Amniotic stem cell (primary cell): ENCODE data around the gene OR10P1.

Source experiments
- DNase-seq: peaks from one replicate; lab custom pipeline; 2025; lab: John Stamatoyannopoulos, UW

The OR10P1 gene

DNA sequence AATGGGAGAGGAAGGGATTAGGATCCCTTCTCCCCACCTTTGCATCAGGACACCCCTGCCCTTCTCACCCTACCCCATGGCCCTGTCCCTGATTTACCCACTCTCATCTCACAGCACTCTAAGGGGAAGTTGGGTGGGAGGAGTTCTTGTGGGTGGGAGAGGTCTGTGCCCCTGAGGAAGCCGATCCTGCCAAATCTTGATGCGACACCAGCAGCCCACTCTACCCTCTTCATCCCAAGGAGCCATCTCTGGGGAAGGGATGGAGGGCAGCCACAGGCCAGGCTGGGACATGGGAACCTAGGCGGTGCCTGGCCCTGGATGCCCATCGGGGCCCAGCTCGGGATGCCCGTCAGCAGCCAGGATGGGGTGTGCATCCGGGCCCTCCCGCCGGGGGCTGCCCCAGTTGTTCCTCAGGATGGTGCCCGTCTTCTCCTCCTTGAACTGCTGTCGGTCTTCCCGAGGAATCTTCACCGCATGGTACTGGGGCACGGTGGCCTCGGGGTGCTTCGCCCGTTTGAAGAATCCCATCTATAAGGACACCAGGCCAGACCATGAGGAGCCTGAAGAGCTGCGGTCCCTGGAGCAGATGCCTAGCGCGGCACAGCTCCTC, 48.2 kb downstream of the OR10P1 start:
- no peak for DNase-seq

GRCh38 chr12:55685671-55686070, 49.0 kb downstream of the OR10P1 start:
- DNase-seq, result no peak

GRCh38 chr12:55686366-55687010, 49.8 kb downstream of the OR10P1 start:
- no peak for DNase-seq
